Peyer's patch (tissue), 4 donors: ENCODE data around the gene CNTRL.

Source experiments
- CTCF ChIP-seq, 6 experiments: fragments of 450-650 bp in 4 of 6; fragments of 200-600 bp in 2 of 6; sonication (generic) in 1 of 6; IDR thresholded peaks; one replicate each; pipeline ENCODE4 v1.5.1; 2017 to 2019; ENCODE audit warnings: antibody characterized with exemption in 6 of 6, mild to moderate bottlenecking in 3 of 6, moderate library complexity in 1 of 6
- POLR2A ChIP-seq, 2 donors: fragments of 450-650 bp; IDR thresholded peaks; one replicate each; pipeline ENCODE4 v1.5.1; 2017; ENCODE audit warnings: antibody characterized with exemption in 2 of 2, mild to moderate bottlenecking in 2 of 2, moderate library complexity in 2 of 2

GRCh38 chr9:121182989-121183388 lies 108.2 kb downstream of the CNTRL start:
- TF ChIP-seq CTCF (IDR thresholded peaks at IDR 0.05) (no peak), POLR2A (IDR thresholded peaks at IDR 0.05) (no peak)
